ENCODE measurements around the gene RSRC1. TPM values are rescaled to one million over a fixed set of nuclear protein-coding genes. Genes with fewer than 3 reads are reported as not detected.

Gene RSRC1
- total and polyA plus RNA-seq, 2 of the 8 experiments (the other 6 are each of a cell fraction or from before 2014, with no cell fraction given): 2.0 to 27.9 TPM

DNA sequence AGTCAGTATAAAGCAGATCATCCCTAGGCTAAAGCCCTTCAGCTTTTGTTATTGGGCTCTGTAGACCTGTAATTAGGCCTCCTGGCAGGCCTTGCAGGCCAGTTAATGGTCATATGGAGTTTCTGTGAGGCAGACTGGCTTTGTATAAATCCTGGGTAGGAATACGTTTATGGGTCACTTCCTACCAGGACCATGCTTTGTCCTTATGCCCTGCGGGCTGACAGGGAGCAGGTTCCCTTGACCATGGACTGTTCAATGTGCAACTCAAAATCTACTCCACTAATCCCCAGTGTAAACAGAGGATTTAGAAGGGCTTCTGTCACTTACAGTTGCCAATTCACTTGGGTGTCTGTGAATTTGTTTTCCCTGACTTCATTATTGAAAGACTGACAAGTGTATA, 258.4 kb downstream of the RSRC1 start:
- no peak overlapping the region for H2AK5ac ChIP-seq (ENCODE audit: low read depth, low read length)
- H3K4me3 ChIP-seq (ENCODE audit: extremely low read depth in 1 of 4, insufficient read depth in 2 of 4, low read depth in 3 of 4, low read length in 4 of 4): no peak overlapping the region
- H4K91ac ChIP-seq (replicated peaks; ENCODE audit: insufficient read length, low read length): no peak overlapping the region
- no peak overlapping the region for H2BK5ac ChIP-seq (ENCODE audit: low read depth, low read length)
- H2BK12ac ChIP-seq (ENCODE audit: low read depth, low read length): no peak overlapping the region
- no peak overlapping the region for H3K23ac ChIP-seq (ENCODE audit: insufficient read length)
- no peaks in the 10 kb centered on the region for H3K79me1 ChIP-seq (ENCODE audit: low read depth, low read length)
- H3K27ac ChIP-seq (ENCODE audit: low read depth, low read length): no peak overlapping the region
- no peak overlapping the region for H2BK20ac ChIP-seq (ENCODE audit: low read length)
- DNase-seq (ENCODE audit: low read depth in 1 of 2, low spot score in 2 of 2) (no peak), FAIRE-seq (no peak)
- no peak overlapping the region for H3K56ac ChIP-seq (replicated peaks; ENCODE audit: insufficient read length, low read depth, low read length)
- no peaks in the 10 kb centered on the region for H3K23me2 ChIP-seq (ENCODE audit: low read depth, low read length)
- H3K9ac ChIP-seq (replicated peaks in 1 of 4; ENCODE audit: extremely low read depth in 1 of 4, low read depth in 3 of 4, low read length in 3 of 4): no peak overlapping the region
- no peaks in the 10 kb centered on the region for H3K9me3 ChIP-seq (ENCODE audit: insufficient read depth in 2 of 2, low read depth in 1 of 2, low read length in 1 of 2)
- H4K5ac ChIP-seq (ENCODE audit: insufficient read length, low read depth, low read length): no peak overlapping the region
- no peak overlapping the region for H3K18ac ChIP-seq (ENCODE audit: extremely low read depth, low read length)
- no peaks in the 10 kb centered on the region for H3K4me1 ChIP-seq (replicated peaks in 1 of 4; ENCODE audit: control insufficient read depth in 3 of 4, insufficient read depth in 4 of 4, low read length in 3 of 4)
- ChIA-PET CTCF (ENCODE audit: partially characterized antibody) (interaction anchor here (0.7 kb wide), 1 partner anchor 57 kb away, joined by 3 read pairs; no protein-coding TSS in a partner anchor), POLR2A (ENCODE audit: partially characterized antibody) (no interaction called here)
- no peak overlapping the region for H2BK15ac ChIP-seq (ENCODE audit: low read length)
- H3K79me2 ChIP-seq (ENCODE audit: control insufficient read depth in 1 of 2, insufficient read depth in 2 of 2, low read length in 2 of 2): no peaks in the 10 kb centered on the region
- no peaks in the 10 kb centered on the region for H3K27me3 ChIP-seq (replicated peaks in 1 of 4; ENCODE audit: control insufficient read depth in 3 of 4, extremely low read depth in 1 of 4, insufficient read depth in 3 of 4, low read length in 3 of 4)
- no peak overlapping the region for H2AFZ ChIP-seq (ENCODE audit: low read length)
- H4K20me1 ChIP-seq (replicated peaks in 1 of 2; ENCODE audit: control insufficient read depth in 1 of 2, insufficient read depth in 2 of 2, low read length in 2 of 2): peaks cover 0 to 2% of the 10 kb centered on the region in 2 experiments
- no peak overlapping the region for H3K4ac ChIP-seq (replicated peaks; ENCODE audit: insufficient read length, low read depth, low read length)
- no peaks in the 10 kb centered on the region for H3K36me3 ChIP-seq (ENCODE audit: control insufficient read depth in 2 of 4, insufficient read depth in 4 of 4, low read length in 3 of 4)
- no peak overlapping the region for H2BK120ac ChIP-seq (replicated peaks; ENCODE audit: low read depth, low read length)
- H3K14ac ChIP-seq (ENCODE audit: insufficient read length): no peak overlapping the region
- 84% methylated on average over 2 of the region's 2 CpGs; no CpG with 5 or more reads in 1 of the 2 experiments for WGBS, 2 experiments (ENCODE audit: extremely low coverage in 1 of 2, insufficient coverage in 1 of 2, insufficient read length in 1 of 2, insufficient replicate concordance in 2 of 2, low coverage in 1 of 2, low lambda C conversion rate in 2 of 2, missing lambda C conversion rate in 1 of 2)
- no peak overlapping the region for H4K8ac ChIP-seq (ENCODE audit: extremely low read depth, insufficient read depth, low read length)
- no peak overlapping the region for H3K4me2 ChIP-seq (ENCODE audit: insufficient read depth in 1 of 2, low read depth in 2 of 2, low read length in 2 of 2)
- TF ChIP-seq CBX5 (IDR thresholded peaks at IDR 0.05; ENCODE audit: low read depth, low read length): no peak
- no peak for TF ChIP-seq SIRT6 (IDR thresholded peaks at IDR 0.05; ENCODE audit: low read length)
- no peak for TF ChIP-seq CREB1 (IDR thresholded peaks at IDR 0.05)
- TF ChIP-seq EZH2 (IDR thresholded peaks at IDR 0.05; ENCODE audit: low read depth, low read length, severe bottlenecking): no peak
- no peak for TF ChIP-seq KDM1A (IDR thresholded peaks at IDR 0.05; ENCODE audit: borderline replicate concordance, low read length)

Measured in H1 (cell line).